Transverse colon (tissue), 4 donors: ENCODE data around the gene VCP.
A peak's percentile ranks its signal among the peaks of the same experiment; 100 is the strongest.

Experiments
- CTCF ChIP-seq, 5 experiments: fragments of 200-600 bp in 3 of 5; fragments of 450-650 bp in 2 of 5; sonication (generic) in 3 of 5; IDR thresholded peaks; 1 replicate in 2 of 5; 2 replicates in 3 of 5; pipeline ENCODE4 v1.5.1; 2016 to 2017; ENCODE audit warnings: antibody characterized with exemption in 5 of 5, inconsistent platforms in 3 of 5, mild to moderate bottlenecking in 2 of 5, moderate library complexity in 1 of 5
- EP300 ChIP-seq: sonication (generic); formaldehyde crosslinking; IDR thresholded peaks from one replicate; pipeline ENCODE4 v1.6.1; 2017; ENCODE audit warnings: antibody characterized with exemption, low read depth
- POLR2AphosphoS5 ChIP-seq, 3 donors: sonication (generic); formaldehyde crosslinking; IDR thresholded peaks; one replicate each; pipeline ENCODE4 v1.6.1; 2016; ENCODE audit warnings: antibody characterized with exemption in 3 of 3

GRCh38 chr9:35115680-35116538, 43.5 kb upstream of the VCP start, which contains the start of gene ATOSB:
- peak; percentile 89 to 94 (median 91) for TF ChIP-seq POLR2AphosphoS5 (IDR thresholded peaks at IDR 0.05)
- no peak for TF ChIP-seq EP300
- no peak for TF ChIP-seq CTCF (IDR thresholded peaks at IDR 0.05)
